GM21381 (cell line): ENCODE data around the gene BTF3.
A peak's percentile ranks its signal among the peaks of the same experiment; 100 is the strongest.
"Not testable (repeated sequence)": the region's sequence is repeated elsewhere in the genome, so short reads cannot be mapped to it uniquely, and the experiment has no call there.

Source experiments
- ATAC-seq: cut with Tn5 transposase; IDR thresholded peaks from one replicate; pipeline ENCODE4 v1.9.1; 2021; ENCODE audit warnings: mild to moderate bottlenecking, moderate library complexity; ENCODE audit not compliant: unreplicated experiment

BTF3 gene

DNA sequence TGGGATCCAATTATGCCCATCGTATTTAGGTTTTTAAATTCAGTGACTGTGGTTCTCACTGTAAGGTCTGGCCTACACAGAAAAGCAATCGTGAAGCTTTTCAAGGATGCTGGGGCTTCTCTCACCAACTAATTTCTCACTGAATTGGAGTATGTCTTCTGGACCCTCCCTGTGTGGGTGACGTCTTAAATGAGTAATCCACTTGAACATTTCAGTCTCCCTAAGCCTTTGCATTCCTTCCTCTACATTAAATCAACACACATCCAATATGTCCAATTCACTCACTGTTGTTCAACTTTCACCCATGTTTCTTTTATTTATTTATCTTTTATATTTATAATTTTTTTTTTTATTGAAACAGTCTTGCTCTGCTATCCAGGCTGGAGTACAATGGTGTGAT is 12.5 kb upstream of the BTF3 start:
- ATAC-seq, result no peak

DNA sequence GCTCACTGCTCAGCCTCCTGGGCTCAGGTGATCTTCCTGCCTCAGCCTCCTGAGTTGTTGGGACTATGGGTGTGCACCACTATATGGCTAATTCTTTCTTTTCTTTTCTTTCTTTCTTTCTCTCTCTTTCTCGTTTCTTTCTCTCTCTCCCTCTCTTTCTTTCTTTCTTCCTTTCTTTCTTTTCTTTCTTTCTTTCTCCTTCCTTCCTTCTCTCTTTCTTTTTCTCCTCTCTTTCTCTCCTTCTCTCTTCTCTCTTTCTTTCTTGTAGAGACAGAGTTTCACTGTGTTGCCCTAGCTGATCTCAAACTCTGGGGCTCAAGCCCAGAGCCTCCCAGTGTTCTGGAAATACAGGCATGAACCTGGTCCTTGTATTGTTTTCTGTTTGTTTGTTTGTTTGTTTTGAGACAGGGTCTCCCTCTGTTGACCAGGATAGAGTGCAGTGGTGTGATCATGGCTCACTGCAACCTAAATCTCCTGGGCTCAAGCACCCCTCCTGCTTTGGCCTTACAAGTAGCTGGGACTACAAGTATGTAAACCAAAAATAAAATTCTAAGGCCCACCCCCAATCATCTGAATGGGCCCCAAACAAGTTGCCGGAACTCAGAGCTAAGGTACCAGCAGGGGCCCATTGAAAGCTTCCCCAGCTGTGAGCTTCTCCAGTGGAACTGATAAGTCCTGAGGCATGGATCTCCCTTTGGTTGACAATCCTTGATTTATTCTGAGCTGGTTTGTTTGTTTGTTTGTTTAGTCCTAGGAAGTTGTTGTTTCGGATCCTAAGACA is 11.9 kb upstream of the BTF3 start:
- no peak for ATAC-seq

DNA sequence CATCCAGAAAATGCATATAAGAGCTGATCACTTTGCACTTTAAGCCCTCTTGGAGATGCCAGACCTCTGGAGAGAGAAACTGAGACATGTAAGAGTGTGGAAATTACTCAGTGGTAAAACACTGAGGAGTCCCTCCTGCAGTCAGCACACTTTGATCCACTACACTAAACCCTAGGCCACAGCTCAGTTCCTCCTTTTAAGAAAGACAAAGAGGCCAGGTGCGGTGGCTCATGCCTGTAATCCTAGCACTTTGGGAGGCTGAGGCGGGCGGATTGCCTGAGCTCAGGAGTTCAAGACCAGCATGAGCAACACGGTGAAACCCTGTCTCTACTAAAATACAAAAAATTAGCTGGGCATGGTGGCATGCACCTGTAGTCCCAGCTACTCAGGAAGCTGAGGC is 11.0 kb upstream of the BTF3 start:
- not testable (repeated sequence) for ATAC-seq

DNA sequence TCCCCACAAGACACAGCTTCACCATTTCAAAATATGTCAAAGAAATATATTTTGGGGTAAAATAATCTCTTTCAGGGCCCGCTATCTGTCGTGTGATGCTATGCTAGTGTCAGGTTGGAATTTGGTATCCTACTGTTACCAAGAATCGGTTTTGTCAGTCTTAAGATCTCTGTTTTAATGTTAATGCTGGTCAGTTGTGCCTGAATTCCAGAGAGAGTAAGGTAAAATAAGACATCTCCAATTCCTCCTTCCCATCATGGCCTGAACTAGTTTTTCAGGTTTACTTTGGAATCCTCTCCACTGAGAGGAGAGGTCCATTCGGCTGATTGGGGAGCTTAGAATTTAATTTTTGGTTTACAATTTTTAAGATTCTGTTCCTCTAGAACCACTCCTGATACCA is 10.4 kb upstream of the BTF3 start:
- ATAC-seq, result no peak

DNA sequence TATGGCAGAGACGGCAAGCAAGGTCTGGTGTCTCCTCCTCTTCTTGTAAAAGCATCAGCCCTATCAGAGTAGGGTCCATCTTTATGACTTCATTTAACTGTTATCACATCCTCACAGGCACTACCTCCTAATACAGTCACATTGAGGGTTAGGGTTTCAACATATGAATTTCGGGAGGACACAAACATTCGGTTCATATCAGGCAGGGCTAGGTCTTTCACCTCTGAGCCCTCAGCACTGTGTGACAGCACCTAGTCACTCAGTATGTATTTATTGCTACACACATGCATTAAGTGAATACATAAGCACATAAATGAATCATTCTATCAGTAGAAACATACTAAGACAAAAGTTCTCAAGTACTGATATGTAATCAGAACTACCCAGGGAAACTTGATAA is 9.4 kb upstream of the BTF3 start:
- ATAC-seq, result no peak

DNA sequence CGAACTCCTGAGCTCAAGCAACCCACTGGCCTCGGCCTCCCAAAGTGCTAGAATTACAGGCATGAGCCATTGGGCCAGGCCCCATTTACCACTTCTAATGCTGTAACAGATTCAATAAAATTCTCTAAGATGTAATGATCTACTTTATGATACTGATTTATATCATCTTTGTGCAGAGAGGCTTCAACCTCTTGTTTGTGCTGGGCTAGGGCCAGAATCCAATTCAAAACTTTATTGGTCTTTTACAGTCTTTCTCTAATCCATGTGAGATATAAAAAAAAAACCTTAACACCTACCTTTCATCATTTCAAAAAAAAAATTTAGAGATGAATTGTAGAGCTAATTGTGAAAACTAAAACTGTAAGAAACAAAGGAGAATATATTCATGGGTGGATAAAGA is 8.2 kb upstream of the BTF3 start:
- ATAC-seq, result no peak

DNA sequence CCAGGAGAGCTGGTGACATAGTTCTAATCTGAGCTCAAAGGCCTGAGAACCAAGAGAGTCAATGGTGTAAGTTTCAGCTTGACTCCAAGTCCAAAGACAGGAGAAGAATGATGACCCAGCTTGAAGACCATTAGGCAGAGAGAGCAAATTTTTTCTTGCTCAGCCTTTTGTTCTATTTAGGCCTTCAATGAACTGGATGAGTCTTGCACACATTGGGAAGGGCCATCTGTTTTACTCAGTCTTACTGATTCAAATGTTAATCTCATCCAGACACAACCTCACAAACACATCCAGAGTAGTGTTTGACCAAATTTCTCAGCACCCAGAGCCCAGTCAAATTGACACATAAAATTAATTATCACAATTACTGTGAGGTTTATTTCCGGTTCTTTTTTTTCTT is 7.1 kb upstream of the BTF3 start:
- ATAC-seq, result no peak

DNA sequence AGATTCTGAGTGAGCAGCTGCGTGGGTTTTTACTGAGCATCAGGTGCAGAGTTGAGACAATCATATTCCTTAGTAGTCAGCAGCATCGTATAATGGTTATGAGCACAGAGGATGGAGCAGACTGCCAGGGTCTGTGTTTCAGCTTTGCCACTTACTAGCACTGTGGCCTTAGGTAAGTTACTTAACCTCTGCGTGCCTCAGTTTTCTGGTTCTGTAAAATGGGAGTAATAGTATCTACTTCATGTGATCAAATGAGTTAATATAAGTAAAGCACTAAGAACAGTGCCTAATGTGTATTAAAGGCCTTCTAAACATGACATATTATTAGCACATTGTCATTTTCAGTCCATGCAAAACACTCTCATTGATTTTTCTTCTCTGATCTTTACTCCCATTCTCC is 4.8 kb upstream of the BTF3 start:
- ATAC-seq, result no peak

DNA sequence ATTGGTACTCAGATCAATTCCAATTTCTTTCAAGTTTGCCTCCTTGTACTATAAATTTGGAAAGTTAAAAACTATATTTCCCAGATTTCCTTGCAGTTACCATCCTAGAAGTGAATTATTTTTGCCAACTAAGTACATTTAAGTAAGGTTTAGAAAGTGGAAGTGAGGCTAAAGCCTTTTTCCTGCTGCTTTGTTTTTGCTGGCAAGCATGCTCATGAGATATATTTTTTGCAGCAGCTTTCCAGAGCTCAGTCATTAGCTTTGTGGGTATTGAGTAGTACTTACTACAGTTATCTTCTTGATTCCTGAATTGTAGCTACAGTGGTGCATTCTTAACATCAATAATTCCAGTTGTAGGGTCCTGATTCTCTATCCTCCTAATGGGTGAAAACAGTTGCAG is 3.5 kb upstream of the BTF3 start:
- no peak for ATAC-seq

DNA sequence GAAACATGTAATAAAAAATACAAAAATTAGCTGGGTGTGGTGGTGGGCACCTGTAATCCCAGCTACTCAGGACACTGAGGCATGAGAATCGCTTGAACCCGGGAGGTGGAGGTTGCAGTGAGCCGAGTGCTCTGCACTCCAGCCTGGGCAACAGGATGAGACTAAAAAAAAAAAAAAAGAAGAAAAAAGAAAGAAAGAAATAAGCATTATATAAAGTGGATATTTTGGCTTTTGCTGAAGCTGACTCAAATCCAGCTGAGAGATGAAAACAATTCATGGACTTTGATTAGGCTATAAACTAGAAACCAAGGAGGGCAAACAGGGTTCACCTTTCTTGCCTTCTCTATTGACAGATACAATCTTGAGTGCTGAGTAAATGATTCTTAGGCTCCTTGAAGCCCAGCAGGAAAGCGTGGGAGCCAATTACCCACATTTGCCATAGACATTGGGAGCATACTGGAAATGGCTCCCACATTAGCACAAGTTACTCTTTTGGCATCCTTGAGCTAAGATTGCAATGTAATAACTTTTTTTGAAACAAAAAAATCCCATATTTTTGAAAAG is 2.4 kb upstream of the BTF3 start:
- no peak for ATAC-seq

DNA sequence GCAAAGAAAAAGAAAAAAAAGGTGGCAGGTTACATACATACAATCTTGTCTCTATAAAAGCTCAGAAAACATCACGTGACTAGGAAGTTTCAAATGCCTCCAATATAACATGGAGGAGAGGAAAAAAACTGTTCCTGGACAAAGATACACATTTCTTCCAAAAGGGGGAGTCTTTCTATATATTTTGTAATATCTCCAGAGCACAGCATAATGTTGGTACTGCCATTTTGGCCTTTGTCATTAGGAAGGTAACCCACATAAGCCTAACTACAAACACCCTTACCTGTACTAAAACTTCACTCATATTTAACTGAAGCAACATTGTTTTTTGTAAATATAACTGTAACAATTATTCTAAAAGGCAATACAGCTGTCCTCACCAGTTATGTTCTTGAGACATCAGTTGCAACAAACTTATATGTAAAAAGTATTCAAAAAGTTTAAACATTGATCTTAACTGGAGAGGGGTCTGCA is 1.2 kb upstream of the BTF3 start:
- no peak for ATAC-seq

DNA sequence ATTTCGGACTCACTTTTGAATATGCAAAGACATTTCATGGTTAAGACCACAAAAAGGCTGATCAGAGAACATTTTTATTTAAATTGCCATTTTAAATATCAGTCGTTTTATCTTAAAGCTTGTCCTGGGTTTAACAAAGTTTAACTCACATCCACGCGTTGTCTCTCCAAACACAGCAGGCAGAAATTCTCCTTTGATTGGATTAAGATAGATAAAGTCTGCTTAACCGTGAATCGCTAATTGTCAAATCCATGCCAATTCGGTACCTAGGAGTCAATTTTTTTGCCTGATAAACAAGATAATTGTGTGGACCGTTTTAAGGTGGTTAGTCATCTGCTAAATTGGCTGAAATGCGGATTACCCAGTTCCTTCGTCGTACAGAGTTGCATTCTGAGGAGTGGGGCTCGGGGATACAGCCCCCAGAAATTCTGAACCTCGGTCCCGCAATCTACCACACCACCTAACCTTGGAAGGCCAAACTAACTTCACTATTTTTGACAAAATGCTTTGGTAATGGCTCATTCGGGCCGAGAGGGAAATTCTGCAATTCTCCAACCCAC is 665 bp upstream of the BTF3 start:
- no peak for ATAC-seq

DNA sequence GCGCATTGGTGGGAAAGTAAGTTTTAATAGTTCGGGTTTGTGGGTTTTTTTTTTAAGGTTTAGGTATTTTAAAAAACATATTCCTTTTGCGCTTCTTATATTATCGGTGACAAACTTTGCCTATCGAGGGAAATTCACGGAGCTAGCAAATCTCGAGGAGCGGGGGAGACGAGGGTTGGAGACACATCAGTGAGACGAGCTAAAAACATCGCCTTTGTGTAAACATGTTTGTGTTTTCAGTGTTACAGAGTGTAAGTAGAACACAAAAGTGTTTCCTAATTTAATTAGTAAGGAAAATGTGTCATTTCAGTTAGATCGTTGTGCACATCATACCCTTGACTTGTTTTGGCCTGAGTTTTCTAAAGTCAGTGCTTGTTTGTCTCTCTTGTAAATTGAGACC is 945 bp downstream of the BTF3 start:
- ATAC-seq, result no peak

DNA sequence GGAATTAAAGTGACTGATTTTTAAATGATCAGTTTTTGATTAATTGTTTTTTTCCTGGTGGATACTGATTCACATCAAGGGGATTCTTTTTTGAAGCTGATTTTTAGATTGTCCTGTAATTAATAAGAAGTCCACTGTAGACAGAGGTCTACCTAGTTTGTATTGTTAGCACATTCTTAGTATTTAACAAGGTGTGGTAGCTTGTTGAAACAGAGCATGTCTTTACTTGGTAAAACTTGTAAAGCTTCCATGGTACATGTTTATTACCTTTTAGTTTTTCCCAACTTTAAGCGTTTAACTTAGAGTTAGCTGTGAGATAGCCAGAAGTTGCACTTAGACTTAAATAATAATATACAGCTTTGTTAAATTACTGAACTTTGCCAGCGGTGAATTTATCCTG is 1.5 kb downstream of the BTF3 start:
- no peak for ATAC-seq

DNA sequence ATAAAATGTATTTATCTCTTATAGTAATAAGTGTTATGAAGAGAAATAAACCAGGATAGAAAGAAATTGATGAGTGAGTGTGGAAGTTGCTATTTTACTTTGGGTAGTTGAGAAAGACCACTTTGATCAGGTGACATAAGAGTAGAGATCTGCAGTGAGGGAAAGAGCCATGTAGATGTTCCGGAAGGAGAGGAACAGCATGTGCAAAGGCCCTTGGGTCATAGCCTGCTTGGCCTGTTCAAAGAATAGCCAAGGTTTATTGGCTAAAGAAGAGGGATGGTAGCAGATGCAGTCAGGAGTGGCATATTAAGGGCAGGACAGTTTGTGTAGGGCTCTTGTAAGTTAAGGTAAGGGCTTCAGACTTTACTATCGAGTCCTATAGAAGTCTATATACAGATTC is 3.2 kb downstream of the BTF3 start:
- ATAC-seq, result no peak

DNA sequence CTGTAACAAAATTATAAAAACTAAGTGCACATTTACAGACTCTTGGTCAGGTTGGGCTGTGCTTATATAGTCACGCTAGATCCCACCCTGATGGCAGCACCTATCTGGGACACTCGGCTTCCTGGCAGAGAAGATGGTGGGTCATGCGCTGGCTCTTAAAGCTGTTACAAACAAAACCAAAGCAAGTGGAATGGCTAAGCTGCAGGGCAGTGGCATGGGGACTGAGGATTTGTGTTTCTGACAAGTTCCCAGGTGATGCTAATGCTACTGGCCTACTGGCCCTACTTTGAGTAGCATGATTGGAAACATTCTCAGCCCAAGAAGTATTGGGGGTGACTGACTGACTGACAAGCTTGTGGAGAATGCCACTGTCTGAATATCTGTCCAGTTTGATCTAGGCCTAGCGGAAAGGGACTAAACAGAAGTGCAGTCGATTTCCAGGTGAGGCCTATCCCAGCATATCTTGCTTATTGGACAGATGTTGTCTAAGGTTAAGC is 8.3 kb downstream of the BTF3 start:
- ATAC-seq, result no peak

DNA sequence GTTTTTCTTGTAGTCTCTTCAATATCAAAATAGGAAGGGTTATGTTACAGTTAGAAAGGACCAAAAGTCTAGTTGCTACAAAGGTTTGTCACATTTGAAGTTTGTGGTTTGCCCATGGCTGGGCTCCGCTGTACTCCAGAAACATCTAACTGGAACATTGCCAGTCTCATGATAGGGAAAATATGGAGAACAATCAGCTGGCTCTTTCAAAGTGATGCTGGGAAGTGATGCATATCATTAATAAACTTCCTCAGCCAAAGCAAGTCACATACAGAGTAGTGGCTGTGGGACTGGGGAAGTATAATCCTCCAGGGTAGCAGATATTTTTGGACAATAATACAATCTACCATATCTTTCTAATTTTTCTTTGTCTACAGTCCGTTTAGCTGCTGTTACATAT is 8.8 kb downstream of the BTF3 start:
- no peak for ATAC-seq

DNA sequence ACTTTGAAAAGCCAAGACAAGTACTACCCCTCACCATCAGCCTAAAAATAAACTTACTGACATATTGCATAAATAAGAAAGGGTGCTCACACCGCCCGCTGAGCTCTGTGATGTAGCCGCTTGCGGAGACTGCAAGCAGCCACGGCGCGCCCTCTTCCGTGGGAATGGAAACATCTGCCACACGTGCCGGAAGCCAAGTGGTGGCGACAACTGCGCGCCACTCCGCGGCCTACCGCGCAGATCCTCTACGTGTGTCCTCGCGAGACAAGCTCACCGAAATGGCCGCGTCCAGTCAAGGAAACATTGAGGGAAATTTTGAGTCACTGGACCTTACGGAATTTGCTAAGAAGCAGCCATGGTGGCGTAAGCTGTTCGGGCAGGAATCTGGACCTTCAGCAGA is 10.3 kb downstream of the BTF3 start:
- not testable (repeated sequence) for ATAC-seq

DNA sequence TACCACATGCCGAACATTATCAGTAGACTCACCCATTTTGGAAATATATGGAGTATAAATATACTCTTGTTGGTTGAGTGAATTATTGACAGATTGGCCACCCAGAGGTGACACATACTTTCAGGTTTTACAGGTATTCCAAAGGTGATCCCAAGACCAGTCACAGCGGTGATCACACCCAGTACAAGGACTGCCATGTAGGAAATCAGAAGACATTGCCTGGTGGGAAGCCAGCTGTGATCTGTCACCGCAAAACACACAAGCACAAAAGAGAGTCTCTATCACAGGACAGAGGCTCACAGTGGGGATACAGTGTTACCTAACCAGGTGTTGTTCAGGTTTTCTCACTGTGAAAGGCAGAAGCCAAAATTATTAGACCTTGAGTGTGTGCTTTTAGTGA is 15.8 kb downstream of the BTF3 start:
- ATAC-seq, result no peak

DNA sequence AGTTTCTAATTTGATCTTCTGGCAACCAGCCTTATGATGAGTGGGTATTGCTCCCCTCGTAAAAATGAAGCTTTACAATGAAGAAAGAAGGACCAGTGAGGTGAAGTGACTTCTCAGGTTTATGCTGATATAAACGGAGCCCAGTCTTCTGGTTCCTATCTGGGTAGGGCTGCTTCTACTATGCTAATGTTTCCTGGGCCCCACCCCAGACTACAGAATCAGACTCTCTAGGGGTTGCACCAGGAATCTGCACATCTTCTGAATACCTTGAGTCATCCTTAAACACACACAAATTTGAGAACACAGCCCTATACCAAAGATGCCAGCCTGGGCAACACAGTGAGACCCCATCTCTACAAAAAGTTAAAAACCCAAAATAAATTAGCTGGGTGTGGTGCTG is 16.2 kb downstream of the BTF3 start:
- no peak for ATAC-seq

DNA sequence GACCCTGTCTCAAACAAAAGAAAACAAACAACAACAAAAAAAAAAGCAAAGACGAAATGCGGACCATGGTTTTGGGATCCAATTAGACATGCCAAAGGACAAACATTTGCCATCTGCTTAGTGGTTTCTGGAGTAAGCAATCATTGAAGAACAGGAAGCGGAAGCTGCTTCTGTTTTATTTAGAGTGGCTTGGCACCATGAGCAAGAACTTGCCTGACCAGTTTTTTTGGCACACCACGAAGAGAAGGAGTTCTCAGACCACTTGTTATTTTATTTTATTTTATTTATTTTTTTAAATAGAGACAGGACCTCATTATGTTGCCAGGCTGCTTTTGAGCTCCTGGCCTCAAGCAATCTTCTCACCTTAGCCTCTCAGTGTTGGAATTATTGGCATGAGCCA is 17.0 kb downstream of the BTF3 start:
- no peak for ATAC-seq

DNA sequence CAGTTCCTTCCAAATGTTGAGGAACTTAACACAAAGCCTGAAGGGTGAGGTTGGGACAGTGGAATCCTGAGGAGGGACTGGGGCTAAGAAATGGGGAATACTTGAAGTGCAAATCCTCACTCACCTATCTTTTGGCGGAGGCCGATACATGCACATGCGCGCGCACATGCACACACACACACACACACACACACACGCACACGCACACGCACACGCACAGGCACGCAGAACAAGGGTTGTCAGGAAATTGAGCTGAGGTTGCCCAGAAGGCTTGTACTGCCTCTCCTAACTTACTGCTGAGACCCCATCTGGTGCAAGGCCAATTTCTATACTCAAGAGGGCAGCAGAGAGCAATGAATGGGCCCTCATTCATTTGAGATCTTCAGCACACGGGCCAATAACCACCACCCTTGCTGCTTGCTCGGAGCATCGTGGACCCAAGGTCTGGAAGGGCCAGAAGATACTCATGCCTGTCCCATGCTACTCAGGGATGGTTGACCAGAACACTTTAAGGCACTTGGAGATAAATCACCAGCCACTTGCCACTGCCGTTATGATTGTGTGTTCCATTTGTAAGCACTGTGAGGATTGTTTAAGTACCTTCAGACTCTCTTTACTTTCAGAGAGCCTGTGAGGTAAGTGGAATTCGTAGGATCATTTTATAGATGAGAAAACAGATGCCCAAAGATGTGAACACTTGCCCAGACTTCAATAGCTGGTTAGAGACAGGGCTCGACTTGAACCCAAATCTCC is 21.5 kb downstream of the BTF3 start:
- peak; percentile 92 for ATAC-seq
